ENCODE results near the gene DMRT2.

The DMRT2 gene

GRCh38 chr9:1018121-1018520 is 32.0 kb upstream of the DMRT2 start:
- no peaks in the 10 kb centered on the region for H3K36me3 ChIP-seq (replicated peaks)
- no peaks in the 10 kb centered on the region for H3K27me3 ChIP-seq (replicated peaks)
- no peak overlapping the region for H3K27ac ChIP-seq
- H3K4me3 ChIP-seq (ENCODE audit: low read depth, low read length), result no peak overlapping the region
- TF ChIP-seq, protein P1, sequence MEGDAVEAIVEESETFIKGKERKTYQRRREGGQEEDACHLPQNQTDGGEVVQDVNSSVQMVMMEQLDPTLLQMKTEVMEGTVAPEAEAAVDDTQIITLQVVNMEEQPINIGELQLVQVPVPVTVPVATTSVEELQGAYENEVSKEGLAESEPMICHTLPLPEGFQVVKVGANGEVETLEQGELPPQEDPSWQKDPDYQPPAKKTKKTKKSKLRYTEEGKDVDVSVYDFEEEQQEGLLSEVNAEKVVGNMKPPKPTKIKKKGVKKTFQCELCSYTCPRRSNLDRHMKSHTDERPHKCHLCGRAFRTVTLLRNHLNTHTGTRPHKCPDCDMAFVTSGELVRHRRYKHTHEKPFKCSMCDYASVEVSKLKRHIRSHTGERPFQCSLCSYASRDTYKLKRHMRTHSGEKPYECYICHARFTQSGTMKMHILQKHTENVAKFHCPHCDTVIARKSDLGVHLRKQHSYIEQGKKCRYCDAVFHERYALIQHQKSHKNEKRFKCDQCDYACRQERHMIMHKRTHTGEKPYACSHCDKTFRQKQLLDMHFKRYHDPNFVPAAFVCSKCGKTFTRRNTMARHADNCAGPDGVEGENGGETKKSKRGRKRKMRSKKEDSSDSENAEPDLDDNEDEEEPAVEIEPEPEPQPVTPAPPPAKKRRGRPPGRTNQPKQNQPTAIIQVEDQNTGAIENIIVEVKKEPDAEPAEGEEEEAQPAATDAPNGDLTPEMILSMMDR (IDR thresholded peaks at IDR 0.05; ENCODE audit: low read depth, low read length, missing control alignments), result no peak
- DNase-seq, result no peak
- in situ Hi-C loops (cut with HindIII; ENCODE audit: low pct_ligation_motif_present, low sequenced_read_pairs), result no loop called here

GRCh38 chr9:1024112-1024511 is 26.0 kb upstream of the DMRT2 start:
- DNase-seq, result no peak
- Histone ChIP-seq H3K27ac (no peak overlapping the region), H3K27me3 (replicated peaks) (no peaks in the 10 kb centered on the region), H3K36me3 (replicated peaks) (no peaks in the 10 kb centered on the region), H3K4me3 (ENCODE audit: low read depth, low read length) (no peak overlapping the region)
- TF ChIP-seq, protein P1 (IDR thresholded peaks at IDR 0.05; ENCODE audit: low read depth, low read length, missing control alignments), result no peak
- in situ Hi-C loops (cut with HindIII; ENCODE audit: low pct_ligation_motif_present, low sequenced_read_pairs), result no loop called here

DNA sequence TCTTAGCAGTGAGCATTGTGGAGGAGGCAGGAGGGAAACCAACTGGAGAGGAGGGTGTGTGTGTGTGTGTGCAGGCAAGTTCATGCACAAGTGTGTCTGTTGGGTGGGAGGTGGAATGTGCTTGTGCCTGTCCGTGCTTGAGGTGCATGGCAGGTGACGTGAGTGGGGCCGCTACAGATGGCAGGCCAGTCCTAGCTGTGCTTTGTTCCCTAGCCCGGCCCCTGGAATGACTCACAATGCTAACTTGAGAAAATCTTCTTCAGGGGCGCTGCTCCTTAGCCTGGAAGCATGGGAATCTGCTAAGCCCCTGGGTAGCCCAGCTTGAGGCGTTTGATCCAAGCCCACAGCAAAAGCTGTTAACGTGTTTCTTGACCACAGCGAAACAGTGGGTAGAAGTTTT is 25.0 kb upstream of the DMRT2 start:
- no peak overlapping the region for H3K27ac ChIP-seq
- in situ Hi-C loops (cut with HindIII; ENCODE audit: low pct_ligation_motif_present, low sequenced_read_pairs), result no loop called here
- TF ChIP-seq, protein P1 (IDR thresholded peaks at IDR 0.05; ENCODE audit: low read depth, low read length, missing control alignments), result no peak
- no peaks in the 10 kb centered on the region for H3K27me3 ChIP-seq (replicated peaks)
- DNase-seq, result no peak
- no peak overlapping the region for H3K4me3 ChIP-seq (ENCODE audit: low read depth, low read length)
- no peaks in the 10 kb centered on the region for H3K36me3 ChIP-seq (replicated peaks)

DNA sequence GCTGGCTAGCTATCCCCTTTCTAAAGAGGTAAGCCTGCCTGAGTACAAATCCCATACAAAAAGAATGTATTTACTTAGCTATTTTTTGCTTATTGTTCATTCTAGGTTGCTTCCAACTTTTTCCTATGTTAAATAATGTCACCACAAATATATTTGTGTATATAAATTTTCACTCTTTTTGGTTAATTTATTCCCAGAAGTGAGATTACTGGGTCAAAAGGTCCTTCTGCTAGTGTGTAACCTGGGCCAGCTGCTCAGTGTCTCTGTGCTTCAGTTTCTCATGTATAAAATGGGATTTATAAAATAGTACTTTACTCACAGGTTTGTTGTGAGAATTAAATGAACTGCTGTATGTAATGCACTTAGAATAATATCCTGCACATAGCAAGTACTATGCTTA is 23.9 kb upstream of the DMRT2 start:
- H3K36me3 ChIP-seq (replicated peaks), result no peaks in the 10 kb centered on the region
- DNase-seq, result no peak
- H3K27ac ChIP-seq, result no peak overlapping the region
- TF ChIP-seq, protein P1 (IDR thresholded peaks at IDR 0.05; ENCODE audit: low read depth, low read length, missing control alignments), result no peak
- in situ Hi-C loops (cut with HindIII; ENCODE audit: low pct_ligation_motif_present, low sequenced_read_pairs), result no loop called here
- H3K4me3 ChIP-seq (ENCODE audit: low read depth, low read length), result no peak overlapping the region
- H3K27me3 ChIP-seq (replicated peaks), result no peaks in the 10 kb centered on the region

DNA sequence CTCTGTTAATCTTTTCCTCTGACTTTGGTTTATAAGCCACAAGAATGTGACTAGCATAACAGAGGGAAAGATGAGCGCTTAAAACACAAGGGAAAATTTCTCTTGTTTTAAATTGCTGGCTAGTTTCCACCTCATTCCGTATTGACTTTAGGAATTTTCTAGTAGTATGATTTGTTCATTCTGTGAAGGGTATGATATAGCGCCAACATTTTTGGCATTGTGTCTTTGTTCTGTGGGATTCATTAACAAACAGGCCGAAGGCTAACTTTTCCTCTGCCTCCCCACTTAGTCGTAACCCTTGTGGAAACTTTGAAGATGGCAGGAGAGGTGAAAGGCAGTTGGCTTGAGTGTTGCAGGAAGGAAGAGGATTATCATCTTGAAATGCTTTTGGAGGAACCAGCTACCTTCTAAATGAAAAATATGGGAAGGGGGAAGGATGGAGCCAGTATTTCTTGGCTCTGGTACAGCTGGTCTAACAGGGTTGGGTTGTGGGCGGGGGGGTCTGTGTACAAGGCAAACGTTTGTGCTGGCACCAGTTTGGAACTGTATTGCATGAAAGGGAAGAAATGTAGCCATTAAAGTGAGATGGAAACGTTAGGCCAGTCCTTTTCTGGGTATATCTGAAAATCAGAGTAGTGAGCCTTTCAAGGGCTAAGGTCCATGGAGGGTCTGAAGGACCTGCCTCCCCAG is 21.5 kb upstream of the DMRT2 start:
- Histone ChIP-seq H3K36me3 (replicated peaks) (no peaks in the 10 kb centered on the region), H3K4me3 (ENCODE audit: low read depth, low read length) (no peak overlapping the region), H3K27me3 (replicated peaks) (no peaks in the 10 kb centered on the region), H3K27ac (no peak overlapping the region)
- DNase-seq, result no peak
- TF ChIP-seq, protein P1 (IDR thresholded peaks at IDR 0.05; ENCODE audit: low read depth, low read length, missing control alignments), result no peak
- in situ Hi-C loops (cut with HindIII; ENCODE audit: low pct_ligation_motif_present, low sequenced_read_pairs), result no loop called here
